IPS DF 4.7 (cell line): ENCODE measurements around the gene GPR146.

Experiments
- DNase-seq: peaks from one replicate; pipeline ENCODE4 v3.0.0-alpha.2; 2013; ENCODE audit warnings: low spot score; ENCODE audit errors: extremely low read depth

Gene GPR146

DNA sequence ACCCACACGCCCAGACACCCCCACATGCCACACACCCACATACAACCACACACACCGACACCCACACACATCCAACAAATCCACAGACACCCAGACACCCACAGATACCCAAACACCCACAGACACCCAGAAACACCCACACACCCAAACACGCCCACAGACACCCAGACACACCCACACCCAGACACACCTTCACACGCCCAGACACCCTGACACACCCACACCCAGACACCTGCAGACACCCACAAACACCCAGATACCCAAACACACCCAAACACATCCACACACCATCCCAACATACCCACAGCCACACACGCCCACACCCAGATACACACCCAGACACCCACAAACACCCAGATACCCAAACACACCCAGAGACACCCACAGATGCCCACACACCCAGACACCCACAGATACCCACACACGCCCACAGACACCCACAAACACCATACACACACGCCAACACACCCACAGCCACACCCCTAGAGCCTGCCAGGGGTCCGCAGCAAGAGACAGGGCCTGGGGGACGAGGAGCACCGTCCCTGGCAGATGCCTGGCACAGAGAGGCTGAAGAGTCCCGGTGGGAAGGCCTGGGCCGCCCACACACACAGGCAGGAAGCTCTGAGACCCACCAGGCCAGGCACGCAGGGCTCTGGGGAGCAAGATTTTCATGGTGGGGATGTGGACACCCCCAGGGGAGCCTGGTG lies 32.9 kb upstream of the GPR146 start:
- no peak for DNase-seq

DNA sequence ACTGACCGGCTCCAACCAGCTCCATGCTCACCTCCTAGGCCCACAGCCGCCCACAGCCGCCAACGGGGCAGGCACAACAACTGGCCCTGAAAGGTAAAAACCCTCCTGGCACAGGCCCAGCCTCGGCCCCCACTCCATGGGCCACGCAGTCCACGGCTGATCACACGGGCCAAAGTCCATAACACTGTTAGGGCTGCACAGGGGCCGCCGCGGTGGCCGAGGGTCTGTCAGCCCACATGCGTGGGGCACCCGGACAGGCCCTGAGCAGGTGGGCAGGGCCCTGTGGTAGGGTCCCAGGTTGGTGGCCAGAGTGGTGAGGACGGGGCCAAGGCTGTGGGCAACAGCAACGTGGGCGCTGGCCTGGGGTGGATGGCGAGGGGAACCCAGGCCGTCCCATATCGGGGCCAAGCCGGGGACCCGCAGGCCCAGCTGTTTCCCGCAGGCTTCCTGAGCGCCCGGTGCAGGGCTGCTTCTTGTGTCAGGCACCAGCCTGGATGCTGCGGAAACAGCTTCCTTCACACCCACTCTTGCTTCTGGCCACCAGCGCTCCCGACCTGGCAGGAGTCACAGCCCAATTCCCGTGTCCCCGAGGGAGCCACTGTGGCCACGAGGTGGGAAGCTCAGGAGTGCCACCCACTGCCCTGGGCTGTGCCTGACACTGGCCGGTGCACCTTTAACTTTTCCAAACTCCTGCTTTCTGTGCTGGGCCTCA lies 32.2 kb upstream of the GPR146 start:
- no peak for DNase-seq

DNA sequence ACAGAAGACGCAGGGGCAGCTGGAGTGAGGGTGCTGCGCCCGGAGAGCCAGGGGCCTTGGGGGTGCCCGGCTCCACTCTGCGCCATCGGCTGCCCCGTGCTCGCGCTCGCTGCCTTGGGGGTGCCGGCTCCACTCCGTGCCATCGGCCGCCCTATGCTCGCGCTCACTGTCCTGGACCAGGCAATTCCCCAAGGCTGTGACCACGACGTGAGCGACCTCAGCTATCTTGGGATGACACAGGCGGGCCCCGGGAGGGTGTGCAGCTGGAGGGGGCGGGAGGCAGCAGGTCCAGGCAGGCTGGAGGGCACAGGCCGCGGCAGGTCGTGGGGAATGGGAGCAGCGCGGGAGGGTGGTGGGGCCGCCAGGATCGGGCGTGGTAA lies 31.6 kb upstream of the GPR146 start:
- DNase-seq = no peak

DNA sequence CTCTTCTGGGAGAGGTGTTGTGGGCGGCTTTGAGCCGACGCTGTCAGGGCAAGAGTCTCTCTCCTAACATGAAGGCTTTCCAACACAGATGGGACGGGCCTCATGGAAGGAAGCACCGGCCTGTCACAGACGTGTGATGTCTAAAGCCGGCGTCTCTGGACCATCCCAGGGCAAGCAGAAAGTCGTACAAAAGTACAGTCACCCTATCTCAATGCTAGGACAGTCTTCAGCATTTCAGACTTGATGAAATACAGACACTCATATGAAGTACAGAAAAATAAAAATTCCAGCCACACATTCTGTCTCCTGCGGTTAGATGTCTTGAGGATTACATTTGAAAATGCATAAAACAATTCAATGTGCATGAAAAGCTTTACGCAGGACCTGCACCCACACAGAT lies 30.8 kb upstream of the GPR146 start:
- DNase-seq = no peak

DNA sequence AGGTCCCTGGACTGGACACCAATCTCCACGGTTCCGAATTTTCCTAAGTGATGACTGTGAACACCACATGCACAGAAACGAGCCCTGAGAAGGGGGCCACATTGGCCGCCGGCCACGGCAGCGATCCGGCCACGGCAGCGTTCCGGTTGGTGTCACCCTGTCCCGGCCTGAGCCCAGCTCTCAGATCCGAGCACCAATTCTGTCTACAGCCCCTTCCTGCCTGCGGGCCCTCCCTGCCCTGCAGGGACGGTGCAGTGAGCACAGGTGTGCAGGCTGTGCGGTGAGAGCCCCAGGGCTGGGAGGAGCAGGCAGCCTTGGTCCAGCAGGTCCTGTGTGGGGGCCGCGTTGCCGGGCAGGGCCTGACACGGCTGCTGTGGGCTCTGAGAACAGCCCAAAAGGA lies 29.7 kb upstream of the GPR146 start:
- no peak for DNase-seq

DNA sequence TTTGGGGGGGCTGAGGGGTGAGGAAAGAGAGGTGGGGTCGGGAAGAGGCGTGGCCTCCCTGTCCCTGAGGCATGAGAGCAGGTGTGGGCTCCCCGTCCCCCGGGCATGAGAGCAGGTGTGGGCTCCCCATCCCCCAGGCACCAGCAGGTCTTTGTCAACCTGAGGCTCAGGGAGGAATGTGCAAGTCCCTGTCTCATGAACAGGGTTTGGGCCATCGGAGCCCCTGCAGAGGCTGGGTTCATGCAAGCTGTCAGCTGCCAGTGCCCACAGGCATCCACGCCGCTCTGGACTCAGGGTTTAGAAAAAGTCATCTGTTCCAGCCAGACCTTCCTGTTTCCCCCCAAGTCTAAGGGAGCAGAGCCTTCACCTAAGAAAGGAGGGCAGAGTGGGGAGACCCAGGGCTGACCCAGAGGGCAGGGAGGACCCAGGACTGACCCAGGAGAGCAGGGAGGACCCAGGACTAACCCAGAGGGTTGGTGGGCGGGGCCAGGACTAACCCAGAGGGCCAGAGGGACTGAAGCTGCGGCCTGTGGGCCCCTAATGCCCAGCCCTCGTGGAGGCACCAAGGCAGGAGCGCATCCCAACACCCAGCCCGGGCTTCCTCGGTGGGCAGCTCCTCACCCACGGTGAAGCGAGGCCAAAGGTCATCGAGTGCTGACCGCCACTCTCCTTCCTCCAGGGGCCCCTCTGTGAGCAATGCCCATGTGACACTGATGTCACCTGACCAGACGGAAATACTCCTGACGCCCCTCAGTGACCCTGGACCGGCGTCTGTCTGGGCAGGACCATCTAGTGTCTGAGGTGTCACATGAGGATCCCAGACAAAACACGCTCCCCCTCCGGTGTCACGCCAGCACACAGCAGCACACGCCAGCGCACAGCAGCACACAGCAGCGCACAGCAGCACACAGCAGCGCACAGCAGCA lies 28.9 kb upstream of the GPR146 start:
- no peak for DNase-seq

DNA sequence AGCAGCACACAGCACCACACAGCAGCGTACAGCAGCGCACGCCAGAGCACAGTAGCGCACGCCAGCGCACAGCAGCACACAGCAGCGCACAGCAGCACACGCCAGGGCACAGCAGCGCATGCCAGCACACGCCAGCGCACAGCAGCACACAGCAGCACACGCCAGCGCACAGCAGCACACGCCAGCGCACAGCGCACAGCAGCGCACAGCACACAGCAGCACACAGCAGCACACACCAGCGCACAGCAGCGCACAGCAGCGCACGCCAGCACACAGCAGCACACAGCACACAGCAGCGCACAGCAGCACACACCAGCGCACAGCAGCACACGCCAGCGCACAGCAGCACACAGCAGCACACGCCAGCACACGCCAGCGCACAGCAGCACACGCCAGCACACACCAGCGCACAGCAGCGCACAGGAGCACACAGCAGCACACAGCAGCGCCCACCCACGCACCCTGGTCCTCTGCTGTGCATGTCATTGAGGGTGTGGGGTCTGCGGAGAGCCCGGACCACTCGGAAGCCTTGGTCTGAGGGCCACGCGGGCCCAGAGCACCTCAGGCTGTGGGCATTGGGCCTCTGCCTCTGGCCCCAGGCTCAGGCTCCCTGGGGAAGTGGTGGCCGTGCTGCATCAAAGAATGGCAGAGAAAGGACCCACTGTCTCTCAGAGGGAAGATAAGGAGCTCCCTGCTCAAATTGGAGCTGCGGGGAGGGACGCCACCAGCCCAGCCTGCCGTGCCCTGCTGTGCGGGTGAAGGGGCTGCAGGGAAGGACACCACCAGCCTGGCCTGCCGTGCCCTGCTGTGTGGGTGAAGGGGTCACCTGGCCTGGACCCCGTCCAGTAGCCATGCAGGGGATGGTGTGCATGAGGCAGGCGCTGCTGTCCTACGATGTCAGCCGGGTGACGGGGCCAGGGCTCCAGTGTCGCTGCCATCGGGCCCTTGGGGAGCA lies 27.5 kb upstream of the GPR146 start:
- DNase-seq = no peak

DNA sequence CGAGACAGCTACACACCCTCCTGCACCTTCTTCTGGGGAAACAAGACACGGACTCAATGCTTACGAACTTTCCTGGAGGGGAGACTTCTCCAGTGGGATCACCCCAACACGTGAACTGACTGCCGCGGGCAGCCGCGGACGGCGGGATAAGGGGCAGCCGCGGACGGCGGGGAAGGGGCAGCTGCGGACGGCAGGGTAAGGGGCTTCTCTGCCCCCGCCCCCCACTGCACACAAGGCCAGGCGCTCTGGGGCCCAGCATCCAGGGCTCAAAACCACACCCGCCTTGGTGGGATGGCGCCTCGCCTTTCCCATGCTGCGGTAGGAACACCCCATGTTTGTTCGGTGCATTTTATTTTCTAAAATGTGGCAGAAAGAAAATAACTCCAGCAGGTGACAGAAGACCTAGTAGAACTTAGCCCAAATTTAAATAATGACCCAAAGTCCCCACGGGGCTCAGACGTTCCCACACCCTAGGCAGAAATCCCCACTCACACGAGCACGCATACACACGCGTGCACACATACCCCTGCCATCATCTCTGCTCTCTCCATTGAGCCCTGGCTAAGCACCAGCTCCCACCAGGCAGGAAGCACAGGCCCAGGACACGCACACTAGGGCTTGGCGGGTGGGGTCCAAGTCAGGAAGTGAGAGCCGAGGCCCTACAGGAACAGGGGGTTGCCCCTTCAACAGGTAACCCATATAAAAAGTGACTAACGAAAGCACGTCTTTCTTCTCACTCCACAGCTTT lies 26.6 kb upstream of the GPR146 start:
- no peak for DNase-seq

DNA sequence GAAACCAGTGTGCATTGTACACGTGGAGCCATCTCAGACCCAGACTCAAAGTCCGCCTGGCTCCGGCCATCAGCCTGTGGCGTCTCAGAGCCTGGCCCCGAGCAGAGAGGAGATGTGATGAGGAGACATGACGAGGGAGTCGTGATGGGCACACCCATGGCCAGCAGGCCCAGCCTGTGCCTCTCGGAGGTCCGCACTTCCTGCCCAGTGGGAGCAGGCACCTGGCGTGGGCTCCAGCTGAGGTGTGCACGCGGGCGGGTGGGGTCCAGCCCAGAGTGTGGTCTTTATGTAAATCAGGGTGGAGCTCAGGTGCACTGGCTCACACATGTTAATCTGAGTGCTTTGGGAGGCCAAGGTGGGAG lies 26.0 kb upstream of the GPR146 start:
- no peak for DNase-seq

DNA sequence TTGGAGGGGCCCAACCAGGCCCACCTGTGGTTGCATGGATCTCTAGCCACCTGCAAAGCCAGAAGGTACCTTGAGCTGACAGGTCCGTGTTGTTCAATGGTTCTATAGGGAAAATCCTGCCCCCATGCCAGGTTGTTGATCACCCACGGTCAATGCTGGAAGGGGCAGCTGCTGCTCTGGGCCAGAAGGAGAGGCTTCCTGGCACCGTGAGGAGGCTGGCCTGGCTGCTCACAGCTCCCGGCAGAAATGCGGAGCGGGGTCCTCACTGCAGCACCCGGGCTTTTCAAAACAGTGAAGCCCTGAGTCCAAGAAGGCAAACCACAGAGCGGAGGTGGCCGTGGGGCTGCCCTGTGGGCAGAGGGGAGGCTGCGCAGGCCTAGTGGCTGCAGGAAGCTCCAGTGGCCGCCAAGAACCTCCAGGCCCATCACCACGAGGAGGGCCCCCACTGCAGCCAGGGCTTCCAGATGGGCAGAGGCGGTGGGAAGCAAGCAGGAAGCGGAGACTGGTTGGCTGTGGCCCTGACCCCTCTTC lies 25.0 kb upstream of the GPR146 start:
- DNase-seq = no peak

DNA sequence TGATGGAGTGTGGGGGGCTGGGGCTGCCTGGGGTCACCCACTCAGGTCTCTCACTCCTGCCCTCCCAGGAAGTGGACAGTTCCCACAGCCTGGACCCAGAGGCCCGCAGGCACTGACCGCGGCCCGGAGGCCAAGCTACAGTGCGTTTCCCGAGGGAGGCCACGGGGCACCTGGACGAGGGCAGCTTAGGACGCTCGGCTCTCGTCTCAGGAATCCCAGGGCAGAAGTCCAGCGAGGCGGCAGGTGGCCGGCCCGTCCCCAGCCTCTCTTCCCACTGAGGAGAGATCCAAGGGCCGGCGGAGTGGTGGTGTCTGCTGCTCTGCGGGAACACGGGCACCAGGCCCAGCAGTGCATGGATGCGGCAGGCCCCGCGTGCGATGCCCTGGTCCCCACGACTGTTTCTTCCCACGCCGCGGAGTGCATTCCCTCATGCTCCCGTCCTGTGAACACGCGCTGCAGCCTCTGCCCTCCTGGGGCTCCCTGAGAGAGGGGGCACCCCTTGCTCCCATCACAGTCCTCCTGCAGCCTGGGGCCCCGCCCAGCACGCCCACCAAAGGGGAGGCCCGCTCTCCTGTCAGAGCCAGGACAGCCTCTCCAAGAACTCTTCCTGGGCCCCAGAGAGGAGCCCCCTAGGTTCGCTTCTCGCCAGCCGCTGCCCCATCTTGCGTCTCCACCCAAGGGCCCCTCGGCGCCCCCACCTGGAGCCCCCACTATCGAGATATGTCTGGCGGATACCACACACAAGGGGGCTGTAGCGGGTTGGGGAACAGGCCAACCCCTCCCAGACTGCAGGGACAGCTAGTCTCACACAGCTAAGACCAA lies 24.3 kb upstream of the GPR146 start:
- DNase-seq = no peak

DNA sequence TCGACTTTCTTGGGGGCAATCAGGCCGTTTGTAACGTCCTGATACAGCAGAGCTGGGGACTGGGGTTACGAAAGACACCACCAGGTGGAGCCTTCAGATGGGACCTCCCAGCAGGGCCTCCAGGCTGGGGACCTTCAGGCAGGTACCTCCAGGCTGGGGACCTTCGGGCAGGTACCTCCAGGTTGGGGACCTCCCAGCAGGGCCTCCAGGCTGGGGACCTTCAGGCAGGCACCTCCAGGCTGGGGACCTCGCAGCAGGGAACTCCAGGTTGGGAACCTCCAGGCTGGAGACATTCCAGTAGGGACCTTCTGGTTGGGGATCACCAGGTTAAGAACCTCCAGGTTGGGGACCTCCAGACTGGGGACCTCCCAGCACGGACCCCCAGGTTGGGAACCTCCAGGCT lies 23.5 kb upstream of the GPR146 start:
- DNase-seq = no peak

DNA sequence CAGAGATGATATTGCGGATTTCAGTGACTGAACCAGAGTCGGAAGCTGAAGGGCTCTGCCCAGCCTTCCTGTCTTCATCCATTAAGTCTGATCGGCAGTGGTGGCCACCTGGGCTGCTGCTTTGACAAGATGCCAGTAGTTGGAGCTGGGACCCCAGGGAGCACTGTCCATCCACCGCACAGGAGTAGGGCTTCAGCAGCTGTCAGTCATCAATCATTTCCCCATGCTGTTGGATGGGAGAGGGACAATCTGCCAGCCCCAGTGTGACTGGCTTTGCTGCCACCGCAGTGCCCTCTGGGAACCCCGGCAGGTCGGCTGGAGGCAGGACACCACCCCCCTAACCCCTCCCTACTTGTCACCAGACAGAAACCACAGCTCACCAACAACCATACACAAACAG lies 23.0 kb upstream of the GPR146 start:
- no peak for DNase-seq

DNA sequence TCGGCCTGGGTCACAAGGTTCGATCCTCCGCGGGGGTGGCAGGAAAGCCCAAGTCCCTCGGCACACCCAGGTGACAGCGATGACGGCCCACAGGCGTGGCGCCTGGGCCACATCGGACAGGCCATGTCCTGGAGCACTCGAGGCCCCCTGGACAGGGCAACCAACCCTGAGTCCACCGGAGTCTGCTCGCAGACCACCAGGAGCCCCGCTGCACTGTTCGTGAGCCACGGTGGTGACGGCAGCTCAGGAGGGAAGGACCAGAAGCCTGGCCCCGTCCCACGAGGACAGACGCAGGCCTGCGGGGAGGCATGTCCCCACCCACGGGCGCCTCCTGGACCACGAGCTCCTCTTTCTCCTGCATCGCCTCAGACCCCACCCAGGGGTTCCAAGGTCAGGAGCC lies 22.4 kb upstream of the GPR146 start:
- DNase-seq = no peak

DNA sequence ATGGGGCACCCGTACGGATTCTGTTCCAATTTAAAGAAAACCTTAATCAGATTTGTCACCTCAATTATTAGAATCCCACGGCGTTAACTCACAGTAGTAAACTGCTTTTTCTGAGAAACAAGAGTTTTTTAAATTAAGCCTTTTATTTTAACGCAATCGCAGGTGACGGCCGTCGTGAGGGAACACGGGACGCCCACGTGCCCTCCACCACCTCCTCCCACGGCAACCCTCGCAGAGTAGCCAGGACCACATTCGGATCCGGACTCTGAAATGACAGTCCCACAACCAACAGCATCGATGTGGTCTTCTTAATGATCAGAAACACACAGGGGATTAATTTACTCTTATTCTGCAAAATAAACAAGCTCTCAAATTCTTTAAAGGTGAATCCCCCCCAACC lies 22.0 kb upstream of the GPR146 start:
- no peak for DNase-seq

DNA sequence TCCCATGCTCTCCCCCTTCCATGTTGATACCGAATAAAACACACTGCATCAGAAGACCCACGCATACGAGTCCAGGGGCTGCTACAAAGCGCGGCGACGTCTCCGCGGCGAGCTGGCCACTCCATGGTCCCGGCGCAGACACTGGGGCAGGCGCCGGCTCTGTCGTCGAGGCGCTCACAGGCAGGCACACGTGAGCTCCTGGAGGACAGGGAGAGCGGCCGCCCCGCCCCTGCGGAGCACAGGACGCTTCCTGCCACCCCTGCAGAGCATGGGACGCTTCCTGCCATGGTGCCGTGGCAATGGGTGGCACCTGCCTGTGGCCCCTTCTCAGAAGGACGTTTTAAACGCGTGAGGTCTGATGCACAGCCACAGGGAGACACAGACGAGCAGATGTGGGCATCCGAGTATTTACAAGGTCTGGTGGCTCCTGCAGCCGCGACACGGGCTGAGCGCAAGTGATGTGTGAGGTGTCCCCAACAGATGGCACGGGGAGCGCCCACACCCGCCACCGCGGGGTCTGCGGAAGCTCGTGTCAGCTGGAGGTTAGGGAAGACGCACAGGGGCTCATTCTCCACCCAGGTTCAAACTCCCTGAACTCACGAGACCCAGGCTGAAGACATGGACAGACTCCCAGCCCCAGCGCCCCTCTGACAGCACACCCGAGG lies 21.4 kb upstream of the GPR146 start:
- no peak for DNase-seq

DNA sequence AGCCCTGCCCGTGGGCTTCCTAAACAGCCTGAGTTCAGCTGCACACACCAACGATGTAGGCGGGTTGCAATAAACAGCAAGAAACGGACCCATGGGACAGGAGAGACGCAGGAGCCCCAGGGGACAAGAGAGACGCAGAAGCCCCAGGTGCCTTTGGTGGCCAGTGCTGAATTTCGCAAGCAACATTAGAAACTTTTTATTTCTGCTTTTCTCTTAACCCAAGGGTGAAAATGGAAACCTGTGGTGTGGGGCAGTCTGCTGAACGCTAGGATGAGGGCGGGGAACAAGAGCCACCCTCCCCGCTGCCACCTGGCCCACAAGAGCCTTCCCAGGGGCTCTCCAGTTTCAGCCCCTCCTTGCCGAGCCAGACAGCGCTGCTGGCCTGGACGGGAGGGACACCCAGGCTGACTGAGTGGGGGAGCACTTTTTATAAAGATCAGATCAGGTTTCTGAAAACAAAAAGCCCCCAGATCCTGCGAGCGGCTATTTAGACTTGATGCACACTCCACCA lies 20.0 kb upstream of the GPR146 start:
- DNase-seq = no peak

DNA sequence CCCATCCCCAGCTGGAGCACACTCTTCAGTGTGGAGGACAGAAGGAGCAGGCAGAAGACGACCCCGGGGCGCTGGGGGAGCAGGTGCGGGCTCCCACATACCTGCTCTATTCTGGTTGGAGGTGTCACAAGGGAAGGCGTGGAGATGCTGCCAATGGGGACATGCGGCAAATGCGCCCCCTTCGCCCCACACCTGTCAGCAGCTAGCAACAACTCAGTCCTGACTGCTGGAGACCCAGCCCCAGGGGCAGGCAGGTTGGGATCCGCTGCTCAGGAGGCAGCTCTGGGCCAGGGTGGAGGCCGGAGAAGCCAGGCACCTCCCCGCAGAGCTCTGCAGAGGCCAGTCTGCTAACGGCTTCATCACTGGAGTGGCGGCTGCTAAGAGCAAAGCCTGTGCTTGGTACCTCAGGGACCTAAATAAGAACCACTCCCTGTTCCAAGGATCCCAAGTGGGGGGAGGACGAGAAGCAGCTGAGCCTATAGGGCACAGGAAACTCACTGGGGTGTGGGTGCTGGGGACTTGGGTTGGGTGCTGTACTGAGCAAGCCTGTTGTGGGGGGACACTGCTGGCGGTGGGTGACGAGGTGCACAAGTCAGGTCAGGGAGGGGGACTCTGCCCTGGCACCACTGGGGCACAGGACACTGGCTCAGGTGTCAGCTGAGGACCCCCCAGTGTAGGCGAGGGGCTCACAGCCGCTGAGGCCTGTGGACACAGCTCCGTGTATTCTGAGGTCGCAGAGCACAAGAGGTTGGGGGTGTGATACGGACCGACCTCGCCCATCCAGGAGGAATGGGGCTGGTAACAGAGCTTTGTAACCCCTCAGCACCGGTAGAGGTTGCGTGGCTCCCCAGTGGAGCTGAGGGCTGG lies 19.2 kb upstream of the GPR146 start:
- DNase-seq = no peak
